ENCODE measurements around the gene ERLIN1.
"Not testable (repeated sequence)": the region's sequence is repeated elsewhere in the genome, so short reads cannot be mapped to it uniquely, and the experiment has no call there.

Gene ERLIN1

GRCh38 chr10:100133801-100134200 is 52.0 kb downstream of the ERLIN1 start:
- no peak for DNase-seq (ENCODE audit: low read depth)

DNA sequence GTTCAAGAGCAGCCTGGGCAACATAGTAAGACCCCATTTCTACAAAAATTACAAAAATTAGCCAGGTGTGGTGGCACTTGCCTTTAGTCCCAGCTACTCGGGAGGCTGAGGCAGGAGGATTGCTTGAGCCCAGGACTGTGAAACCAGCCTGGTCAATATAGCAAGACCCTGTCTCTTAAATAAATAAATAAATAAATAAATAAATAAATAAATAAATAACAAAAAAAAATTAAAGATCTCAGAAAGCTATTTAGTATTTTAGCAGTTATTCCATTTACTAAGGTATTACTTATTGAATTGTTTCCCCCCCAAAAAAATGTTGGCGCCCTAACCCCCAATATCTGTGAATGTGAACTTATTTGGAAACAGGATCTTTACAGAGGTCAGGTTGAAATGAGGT is 53.4 kb downstream of the ERLIN1 start:
- no peak for DNase-seq (ENCODE audit: low read depth)

DNA sequence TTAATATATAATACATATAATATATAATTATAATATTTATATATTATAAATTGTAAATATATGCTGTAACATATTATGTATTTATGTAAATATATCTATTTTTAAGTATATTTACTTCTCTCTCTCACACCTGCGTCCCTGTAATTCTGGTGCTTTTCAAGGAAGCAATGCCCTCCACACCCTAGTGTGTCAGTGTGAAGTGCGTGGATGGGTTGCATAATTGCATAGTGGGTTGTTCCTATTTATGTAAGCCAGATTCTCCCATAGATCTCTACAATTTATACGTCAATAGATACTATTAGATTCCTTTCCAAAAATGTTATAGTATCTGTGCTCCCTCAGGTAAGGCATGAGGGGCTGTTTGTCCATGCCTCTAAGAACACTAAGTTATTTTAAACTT is 54.3 kb downstream of the ERLIN1 start:
- DNase-seq (ENCODE audit: low read depth) = no peak

DNA sequence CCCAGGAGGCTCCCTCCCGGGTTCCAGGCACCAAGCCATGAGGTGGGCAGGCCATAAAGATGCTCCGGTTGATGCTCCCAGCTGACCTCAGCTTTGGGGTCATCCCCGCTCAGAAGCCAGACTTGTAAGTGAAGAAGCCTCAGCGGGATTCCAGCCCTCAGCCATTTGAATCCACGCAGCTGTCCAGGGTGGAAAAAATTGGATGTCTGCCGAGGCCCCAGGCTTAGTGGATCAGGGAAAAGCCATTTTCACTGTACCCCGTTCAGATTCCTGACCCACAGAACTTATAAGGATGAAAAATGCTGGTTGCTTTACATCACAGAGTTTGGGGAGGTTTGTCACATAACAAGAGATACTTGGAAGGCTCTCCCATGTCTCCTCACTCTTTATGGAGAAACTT is 55.0 kb downstream of the ERLIN1 start:
- no peak for DNase-seq (ENCODE audit: low read depth)

DNA sequence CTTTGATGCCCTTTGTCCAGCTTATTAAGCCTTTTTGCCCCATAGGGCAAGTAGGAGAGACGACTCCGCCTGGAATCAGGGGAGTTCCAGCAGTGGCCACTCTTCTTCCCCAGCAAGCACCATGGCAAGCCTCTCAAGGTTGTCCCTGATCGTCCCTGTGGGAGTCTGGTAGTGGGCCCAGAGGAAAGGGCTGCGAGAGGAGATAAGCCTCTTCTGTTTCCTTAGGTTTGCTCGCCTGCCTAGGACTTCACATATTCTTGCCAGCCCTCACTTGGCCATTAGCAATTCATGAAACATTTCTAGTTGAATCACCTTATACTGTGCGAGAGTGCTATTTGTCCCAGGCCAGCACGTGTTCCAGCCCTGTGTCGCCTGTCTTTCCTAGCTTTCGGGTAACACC is 56.4 kb downstream of the ERLIN1 start:
- DNase-seq (ENCODE audit: low read depth) = no peak

DNA sequence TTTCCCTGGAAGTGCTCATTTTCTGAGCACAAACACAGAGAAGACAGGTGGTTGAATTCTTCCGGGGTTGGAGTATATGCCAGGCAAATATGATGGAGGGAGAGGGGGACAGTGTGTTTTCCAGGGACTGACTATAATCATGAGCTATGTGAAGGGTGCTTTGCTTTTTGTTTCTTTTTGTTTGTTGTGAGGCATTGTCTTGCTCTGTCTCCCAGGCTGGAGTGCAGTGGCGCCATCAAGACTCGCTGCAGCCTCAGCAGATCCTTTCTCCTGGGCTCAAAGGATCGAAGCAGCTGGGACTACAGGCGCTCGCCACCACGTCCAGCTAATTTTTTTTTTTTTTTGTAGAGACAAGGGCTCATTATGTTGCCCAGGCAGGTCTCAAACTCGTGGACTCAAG is 56.9 kb downstream of the ERLIN1 start:
- no peak for DNase-seq (ENCODE audit: low read depth)

GRCh38 chr10:100125335-100125734 is 60.5 kb downstream of the ERLIN1 start:
- not testable (repeated sequence) for DNase-seq (ENCODE audit: low read depth)

- no peak for DNase-seq (ENCODE audit: low read depth)
Observed at GRCh38 chr10:100124097-100124496, 61.7 kb downstream of the ERLIN1 start.

DNA sequence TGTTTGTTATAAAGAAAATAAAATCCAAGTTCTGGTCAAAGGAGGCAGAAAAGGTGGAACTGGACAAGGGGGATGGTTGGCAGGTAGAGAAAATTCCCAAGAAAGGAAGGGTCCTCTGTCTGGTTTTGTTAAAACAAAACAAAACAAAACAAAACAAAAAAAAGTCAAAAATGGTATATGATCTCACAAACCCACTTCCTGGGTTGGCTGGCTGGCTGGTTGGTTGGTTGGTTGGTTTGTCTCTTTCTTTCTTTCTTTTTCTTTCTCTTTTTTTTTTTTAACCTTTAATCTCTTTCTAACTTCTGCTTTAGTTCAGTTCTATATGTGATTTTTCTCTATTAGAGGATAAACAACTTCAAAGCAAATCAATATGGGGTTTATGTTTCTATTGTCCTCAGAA is 63.0 kb downstream of the ERLIN1 start:
- no peak for DNase-seq (ENCODE audit: low read depth)

DNA sequence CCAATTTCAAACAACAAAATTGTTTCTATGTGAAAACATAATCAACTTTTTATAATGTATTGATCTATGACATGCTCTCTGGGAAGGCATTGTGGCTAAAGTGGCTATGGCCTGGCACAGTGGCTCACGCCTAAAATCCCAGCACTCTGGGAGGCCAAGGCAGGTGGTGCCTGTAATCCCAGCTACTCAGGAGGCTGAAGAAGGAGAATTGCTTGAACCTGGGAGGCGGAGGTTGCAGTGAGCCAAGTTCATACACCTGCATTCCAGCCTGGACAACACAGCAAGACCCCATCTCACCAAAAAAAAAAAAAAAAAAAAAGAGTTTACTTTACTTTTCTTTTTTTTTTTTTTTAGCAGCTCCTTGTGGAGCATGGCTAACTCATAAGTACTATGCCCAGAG is 65.3 kb downstream of the ERLIN1 start:
- no peak for DNase-seq (ENCODE audit: low read depth)

DNA sequence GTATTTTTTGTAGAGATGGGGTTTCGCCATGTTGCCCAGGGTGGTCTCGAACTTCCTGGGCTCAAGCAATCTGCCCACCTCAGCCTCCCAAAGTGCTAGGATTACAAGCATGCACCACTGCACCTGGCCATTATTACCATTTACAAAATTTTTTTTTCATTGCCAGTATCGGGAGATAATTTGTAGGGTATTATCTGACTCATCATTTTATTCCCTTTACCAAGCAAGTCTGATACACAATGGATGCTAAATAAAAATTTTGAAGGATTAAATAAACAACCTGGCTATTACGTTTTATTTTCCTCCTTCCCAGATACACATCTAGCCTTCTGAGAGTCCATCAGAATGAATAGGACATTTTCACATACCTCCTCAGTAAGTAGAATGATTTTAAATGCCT is 66.1 kb downstream of the ERLIN1 start:
- DNase-seq (ENCODE audit: low read depth) = no peak

GRCh38 chr10:100114976-100115770 is 70.7 kb downstream of the ERLIN1 start:
- DNase-seq (ENCODE audit: low read depth) = no peak

- DNase-seq (ENCODE audit: low read depth) = no peak
Observed at GRCh38 chr10:100114460-100114859, 71.4 kb downstream of the ERLIN1 start.

DNA sequence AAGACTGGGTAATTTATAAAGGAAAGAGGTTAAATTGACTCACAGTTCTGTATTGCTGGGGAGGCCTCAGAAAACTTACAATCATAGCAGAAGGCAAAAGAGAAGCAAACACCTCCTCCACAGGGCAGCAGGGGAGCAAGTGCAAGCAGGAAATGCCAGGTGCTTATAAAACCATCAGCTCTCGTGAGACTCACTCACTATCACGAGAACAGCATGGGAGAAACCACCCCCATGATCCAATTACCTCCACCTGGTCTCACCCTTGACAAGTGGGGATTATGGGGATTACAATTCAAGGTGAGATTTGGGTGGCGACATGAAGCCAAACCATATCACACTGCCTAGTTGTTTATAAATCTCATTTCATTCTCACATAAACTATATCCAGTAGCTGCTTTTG is 76.2 kb downstream of the ERLIN1 start:
- DNase-seq (ENCODE audit: low read depth) = no peak

DNA sequence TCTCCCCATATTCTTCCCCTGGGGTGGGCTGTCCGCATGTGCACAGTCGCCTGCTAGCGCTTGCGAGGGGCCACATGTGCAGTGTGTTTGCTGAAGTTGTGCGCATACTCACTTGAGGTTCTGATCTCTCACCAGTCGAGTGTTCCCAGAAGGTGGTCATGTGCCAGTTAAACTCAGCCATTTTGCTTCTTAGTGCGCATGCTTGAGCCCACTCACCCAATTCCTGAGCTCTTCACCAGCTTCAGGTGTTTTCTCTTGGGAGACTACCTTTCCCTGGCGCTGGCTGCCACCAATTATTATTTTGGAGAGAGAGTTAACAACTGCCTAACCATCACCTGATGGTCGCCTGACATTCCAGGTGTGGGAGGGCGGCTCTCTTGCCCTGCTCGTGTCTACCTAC is 79.0 kb downstream of the ERLIN1 start:
- no peak for DNase-seq (ENCODE audit: low read depth)

GRCh38 chr10:100104300-100104699 is 81.5 kb downstream of the ERLIN1 start:
- no peak for DNase-seq (ENCODE audit: low read depth)

GRCh38 chr10:100103581-100103980 is 82.2 kb downstream of the ERLIN1 start:
- DNase-seq (ENCODE audit: low read depth) = no peak

DNA sequence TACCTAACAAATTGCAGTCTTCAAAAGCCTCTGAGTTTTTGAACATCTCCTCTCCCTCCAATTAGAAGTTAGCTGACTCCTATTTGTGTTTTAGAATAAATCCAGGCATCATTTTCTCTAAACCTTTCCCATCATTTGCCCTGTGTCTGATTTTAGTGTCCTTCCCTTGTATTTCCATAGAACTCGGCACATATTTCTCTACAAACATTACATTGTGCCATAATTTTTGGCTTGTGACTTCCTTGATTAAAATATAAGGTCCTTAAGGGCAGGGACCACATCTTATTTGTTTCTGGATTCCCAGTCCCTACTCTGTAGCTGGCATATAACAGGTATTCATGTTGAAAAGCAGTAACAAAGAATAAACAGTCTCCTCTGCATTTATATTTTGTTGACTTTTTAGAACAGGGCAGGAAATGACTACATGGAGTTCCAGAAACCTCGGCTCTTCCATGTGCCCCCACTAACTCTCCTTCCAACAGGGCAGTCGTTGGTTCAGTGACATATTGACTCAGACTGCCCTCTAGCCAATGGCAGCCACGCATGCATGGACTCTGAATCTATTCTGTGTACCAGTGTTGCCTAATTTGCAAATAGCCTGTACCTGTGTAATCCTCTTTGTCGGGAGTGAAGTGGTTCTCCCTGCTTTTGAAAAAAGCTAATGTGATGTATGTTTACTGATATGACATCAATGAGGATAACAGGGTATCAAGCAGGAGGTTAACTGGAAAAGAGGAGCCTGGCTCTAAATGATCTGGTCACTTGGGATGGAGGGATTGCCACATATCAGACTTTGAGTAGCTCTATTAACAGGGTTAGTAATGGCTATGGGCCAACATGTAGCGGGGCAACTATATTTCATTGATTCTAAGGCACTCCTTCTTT is 84.4 kb downstream of the ERLIN1 start:
- no peak for DNase-seq (ENCODE audit: low read depth)

DNA sequence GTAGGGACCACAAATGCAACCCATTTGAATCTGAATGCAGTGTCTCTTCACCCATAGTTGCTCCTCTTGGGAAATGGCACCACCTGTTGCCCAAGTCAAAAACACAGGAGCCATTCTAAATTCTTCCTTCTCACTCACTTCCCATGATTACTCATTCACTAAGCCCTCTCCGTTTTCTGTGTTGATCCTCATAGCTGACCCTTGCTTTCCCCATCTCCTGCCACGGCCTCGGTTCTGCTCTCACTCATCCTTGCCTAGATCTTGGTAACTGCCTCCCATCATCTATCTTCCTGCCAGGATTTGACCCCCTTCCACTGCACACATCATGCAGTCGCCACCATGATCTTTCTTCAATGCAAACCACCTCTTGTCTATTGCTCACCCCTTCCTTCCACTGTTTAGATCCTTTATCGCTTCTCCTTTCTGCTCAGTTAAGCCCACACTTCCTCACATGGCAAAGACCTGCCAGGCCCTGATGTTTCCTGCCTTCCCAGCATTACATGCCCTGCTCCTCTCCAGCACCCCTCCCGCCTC is 85.1 kb downstream of the ERLIN1 start:
- no peak for DNase-seq (ENCODE audit: low read depth)
